ENCODE data around the gene PTP4A2. TPM values are rescaled to one million over a fixed set of nuclear protein-coding genes. Genes with fewer than 3 reads are reported as not detected.
A peak's percentile ranks its signal among the peaks of the same experiment; 100 is the strongest.

PTP4A2 gene
- total and polyA plus RNA-seq, 2 of the 8 experiments (the other 6 are each of a cell fraction or from before 2014, with no cell fraction given) = 87.4 to 214 TPM

GRCh38 chr1:31878058-31878457 lies 60.1 kb downstream of the PTP4A2 start:
- Histone ChIP-seq H3K9me3 (ENCODE audit: insufficient read depth in 2 of 2, low read depth in 1 of 2, low read length in 1 of 2) (no peaks in the 10 kb centered on the region), H3K27ac (ENCODE audit: low read depth, low read length) (no peak overlapping the region), H2BK15ac (ENCODE audit: low read length) (no peak overlapping the region), H3K27me3 (replicated peaks in 1 of 4; ENCODE audit: control insufficient read depth in 3 of 4, extremely low read depth in 1 of 4, insufficient read depth in 3 of 4, low read length in 3 of 4) (no peaks in the 10 kb centered on the region), H2AK5ac (ENCODE audit: low read depth, low read length) (no peak overlapping the region), H3K4ac (replicated peaks; ENCODE audit: insufficient read length, low read depth, low read length) (no peak overlapping the region), H3K4me3 (ENCODE audit: extremely low read depth in 1 of 4, insufficient read depth in 2 of 4, low read depth in 3 of 4, low read length in 4 of 4) (no peak overlapping the region), H3K4me2 (ENCODE audit: insufficient read depth in 1 of 2, low read depth in 2 of 2, low read length in 2 of 2) (no peak overlapping the region), H3K18ac (ENCODE audit: extremely low read depth, low read length) (no peak overlapping the region), H2AFZ (ENCODE audit: low read length) (0 out of 2 replicates have a peak overlapping the region, but pooled peaks have one; percentile 20), H2BK120ac (replicated peaks; ENCODE audit: low read depth, low read length) (no peak overlapping the region), H3K9ac (replicated peaks in 1 of 4; ENCODE audit: extremely low read depth in 1 of 4, low read depth in 3 of 4, low read length in 3 of 4) (no peak overlapping the region), H4K8ac (ENCODE audit: extremely low read depth, insufficient read depth, low read length) (no peak overlapping the region), H3K79me2 (ENCODE audit: control insufficient read depth in 1 of 2, insufficient read depth in 2 of 2, low read length in 2 of 2) (no peaks in the 10 kb centered on the region), H3K23me2 (ENCODE audit: low read depth, low read length) (no peaks in the 10 kb centered on the region), H4K20me1 (replicated peaks in 1 of 2; ENCODE audit: control insufficient read depth in 1 of 2, insufficient read depth in 2 of 2, low read length in 2 of 2) (no peaks in the 10 kb centered on the region), H4K5ac (ENCODE audit: insufficient read length, low read depth, low read length) (no peak overlapping the region), H2BK5ac (ENCODE audit: low read depth, low read length) (no peak overlapping the region), H2BK20ac (ENCODE audit: low read length) (no peak overlapping the region), H2BK12ac (ENCODE audit: low read depth, low read length) (no peak overlapping the region), H3K23ac (ENCODE audit: insufficient read length) (no peak overlapping the region), H3K14ac (ENCODE audit: insufficient read length) (no peak overlapping the region), H3K4me1 (replicated peaks in 1 of 4; ENCODE audit: control insufficient read depth in 3 of 4, insufficient read depth in 4 of 4, low read length in 3 of 4) (no peaks in the 10 kb centered on the region), H4K91ac (replicated peaks; ENCODE audit: insufficient read length, low read length) (no peak overlapping the region), H3K56ac (replicated peaks; ENCODE audit: insufficient read length, low read depth, low read length) (no peak overlapping the region), H3K36me3 (ENCODE audit: control insufficient read depth in 2 of 4, insufficient read depth in 4 of 4, low read length in 3 of 4) (no peaks in the 10 kb centered on the region), H3K79me1 (ENCODE audit: low read depth, low read length) (no peaks in the 10 kb centered on the region)
- ChIA-PET CTCF (ENCODE audit: partially characterized antibody) (interaction anchor here (0.5 to 1.0 kb wide), 3 partner anchors 8 to 94 kb away, joined by 3 read pairs; no protein-coding TSS in a partner anchor), POLR2A (ENCODE audit: partially characterized antibody) (interaction anchor here (0.9 to 1.0 kb wide), 2 partner anchors 26 to 120 kb away, joined by 3 read pairs; no protein-coding TSS in a partner anchor)
- FAIRE-seq (no peak), DNase-seq (ENCODE audit: low read depth in 1 of 2, low spot score in 2 of 2) (no peak)
- 87% methylated on average over 6 of the region's 6 CpGs; no CpG with 5 or more reads in 1 of the 2 experiments for WGBS, 2 experiments (ENCODE audit: extremely low coverage in 1 of 2, insufficient coverage in 1 of 2, insufficient read length in 1 of 2, insufficient replicate concordance in 2 of 2, low coverage in 1 of 2, low lambda C conversion rate in 2 of 2, missing lambda C conversion rate in 1 of 2)
- TF ChIP-seq CHD1 (IDR thresholded peaks at IDR 0.05; ENCODE audit: low read depth, low read length) = no peak
- TF ChIP-seq RNF2 (IDR thresholded peaks at IDR 0.05; ENCODE audit: borderline replicate concordance, low read depth, low read length, missing control alignments, poor library complexity, severe bottlenecking) = no peak
- TF ChIP-seq ZNF274 (IDR thresholded peaks at IDR 0.05; ENCODE audit: borderline replicate concordance, extremely low read depth, low read length) = no peak
- TF ChIP-seq GTF2F1 (IDR thresholded peaks at IDR 0.05; ENCODE audit: borderline replicate concordance, low read depth, low read length) = no peak
- no peak for TF ChIP-seq NRF1 (IDR thresholded peaks at IDR 0.05; ENCODE audit: low read depth, low read length)
- TF ChIP-seq GABPA (IDR thresholded peaks at IDR 0.05; ENCODE audit: borderline replicate concordance, insufficient read depth, low read length) = no peak
- no peak for TF ChIP-seq CEBPB (IDR thresholded peaks at IDR 0.05; ENCODE audit: low read depth, low read length)
- TF ChIP-seq SP1 (IDR thresholded peaks at IDR 0.05; ENCODE audit: low read depth, low read length) = no peak
- no peak for TF ChIP-seq TCF12 (IDR thresholded peaks at IDR 0.05; ENCODE audit: low read depth, low read length)
- no peak for TF ChIP-seq TBP (IDR thresholded peaks at IDR 0.05; ENCODE audit: low read depth, low read length)
- no peak for TF ChIP-seq CREB1 (IDR thresholded peaks at IDR 0.05)
- no peak for TF ChIP-seq EZH2 (IDR thresholded peaks at IDR 0.05; ENCODE audit: low read depth, low read length, severe bottlenecking)
- no peak for TF ChIP-seq TAF7 (optimal IDR thresholded peaks at IDR 0.05; ENCODE audit: borderline replicate concordance, low read depth, low read length)
- TF ChIP-seq EGR1 (IDR thresholded peaks at IDR 0.05; ENCODE audit: borderline replicate concordance, low read depth, low read length) = no peak
- TF ChIP-seq ASH2L (IDR thresholded peaks at IDR 0.05; ENCODE audit: low read length) = no peak
